ENCODE measurements around the gene PRDM10.
"Not testable (repeated sequence)": the region's sequence is repeated elsewhere in the genome, so short reads cannot be mapped to it uniquely, and the experiment has no call there.

The PRDM10 gene, protein sequence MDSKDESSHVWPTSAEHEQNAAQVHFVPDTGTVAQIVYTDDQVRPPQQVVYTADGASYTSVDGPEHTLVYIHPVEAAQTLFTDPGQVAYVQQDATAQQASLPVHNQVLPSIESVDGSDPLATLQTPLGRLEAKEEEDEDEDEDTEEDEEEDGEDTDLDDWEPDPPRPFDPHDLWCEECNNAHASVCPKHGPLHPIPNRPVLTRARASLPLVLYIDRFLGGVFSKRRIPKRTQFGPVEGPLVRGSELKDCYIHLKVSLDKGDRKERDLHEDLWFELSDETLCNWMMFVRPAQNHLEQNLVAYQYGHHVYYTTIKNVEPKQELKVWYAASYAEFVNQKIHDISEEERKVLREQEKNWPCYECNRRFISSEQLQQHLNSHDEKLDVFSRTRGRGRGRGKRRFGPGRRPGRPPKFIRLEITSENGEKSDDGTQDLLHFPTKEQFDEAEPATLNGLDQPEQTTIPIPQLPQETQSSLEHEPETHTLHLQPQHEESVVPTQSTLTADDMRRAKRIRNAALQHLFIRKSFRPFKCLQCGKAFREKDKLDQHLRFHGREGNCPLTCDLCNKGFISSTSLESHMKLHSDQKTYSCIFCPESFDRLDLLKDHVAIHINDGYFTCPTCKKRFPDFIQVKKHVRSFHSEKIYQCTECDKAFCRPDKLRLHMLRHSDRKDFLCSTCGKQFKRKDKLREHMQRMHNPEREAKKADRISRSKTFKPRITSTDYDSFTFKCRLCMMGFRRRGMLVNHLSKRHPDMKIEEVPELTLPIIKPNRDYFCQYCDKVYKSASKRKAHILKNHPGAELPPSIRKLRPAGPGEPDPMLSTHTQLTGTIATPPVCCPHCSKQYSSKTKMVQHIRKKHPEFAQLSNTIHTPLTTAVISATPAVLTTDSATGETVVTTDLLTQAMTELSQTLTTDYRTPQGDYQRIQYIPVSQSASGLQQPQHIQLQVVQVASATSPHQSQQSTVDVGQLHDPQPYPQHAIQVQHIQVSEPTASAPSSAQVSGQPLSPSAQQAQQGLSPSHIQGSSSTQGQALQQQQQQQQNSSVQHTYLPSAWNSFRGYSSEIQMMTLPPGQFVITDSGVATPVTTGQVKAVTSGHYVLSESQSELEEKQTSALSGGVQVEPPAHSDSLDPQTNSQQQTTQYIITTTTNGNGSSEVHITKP

DNA sequence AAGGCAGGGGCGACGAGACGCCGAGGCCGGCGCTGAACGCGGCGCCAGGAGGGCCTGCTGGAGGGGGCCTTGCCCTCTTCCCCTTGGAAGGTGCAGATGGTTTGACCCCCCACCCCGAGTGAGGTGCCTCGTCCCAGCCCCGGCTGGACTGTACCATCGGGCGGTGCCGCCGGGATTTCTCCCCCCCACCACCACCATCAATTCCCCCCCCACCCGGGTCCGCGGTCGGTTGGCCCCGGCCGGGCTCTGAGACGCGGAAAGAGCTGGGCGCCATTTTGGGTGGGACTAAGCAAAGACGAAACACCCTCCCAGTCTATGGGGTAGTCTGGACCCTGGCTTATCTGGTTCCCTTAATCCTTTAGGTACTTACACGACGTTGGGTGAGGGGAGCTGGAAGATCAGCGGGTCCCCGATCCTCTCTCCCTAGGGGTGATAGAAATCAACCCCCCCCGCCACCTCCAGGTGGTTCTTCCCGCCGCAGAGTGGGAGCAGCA is at the start of gene PRDM10:
TSS of gene PRDM10 (minus strand) at position 484 of the 494 bp plus-strand sequence. CDS start 41,871 bp downstream, outside the sequence.
- peak; percentile 98 for DNase-seq

DNA sequence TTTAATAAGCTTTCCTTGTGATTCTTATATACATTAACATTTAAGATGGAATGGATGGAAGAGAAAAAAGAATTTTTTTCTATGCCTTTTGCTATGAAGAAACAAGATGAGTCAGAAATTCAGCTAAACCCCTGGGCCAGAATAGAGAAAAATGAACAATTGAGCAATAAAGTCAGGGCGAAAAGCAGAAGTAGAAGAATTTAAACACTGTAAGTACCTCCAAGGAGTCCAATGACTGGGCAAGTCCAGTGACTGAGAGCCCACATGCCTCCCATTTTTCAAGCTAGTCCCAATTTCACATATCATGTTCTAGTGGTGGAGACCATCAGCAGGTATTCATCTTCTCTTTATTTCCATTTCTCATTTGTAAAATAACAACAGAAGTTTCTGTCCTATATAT is 48.4 kb upstream of the PRDM10 start:
- no peak for DNase-seq

DNA sequence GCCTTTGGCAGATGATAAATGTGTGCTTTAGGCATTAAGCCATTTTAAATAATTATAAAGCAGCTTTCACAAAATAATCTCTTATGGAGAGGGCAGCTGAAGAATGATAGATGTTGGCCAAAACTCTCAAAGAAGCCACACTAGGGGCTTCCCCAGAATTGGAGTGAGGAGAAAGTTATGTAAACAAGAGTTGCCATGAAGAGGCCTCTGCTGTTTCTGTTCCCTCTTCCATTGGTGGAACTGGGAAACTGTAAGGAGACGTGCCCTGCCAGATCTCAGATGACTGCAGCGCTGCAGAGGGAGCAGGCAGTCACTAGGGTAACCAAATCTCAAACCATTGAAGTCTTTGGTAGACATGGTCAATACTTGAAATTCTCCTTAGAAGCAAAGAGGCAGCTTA is 47.6 kb upstream of the PRDM10 start:
- DNase-seq = no peak

GRCh38 chr11:130049328-130049771 is 46.7 kb upstream of the PRDM10 start:
- DNase-seq = no peak

GRCh38 chr11:130047141-130047540 is 44.5 kb upstream of the PRDM10 start:
- DNase-seq = no peak

- DNase-seq = no peak
These were observed 40.9 kb upstream of the PRDM10 start for GRCh38 chr11:130043575-130043974.

- DNase-seq = no peak
These were observed 39.5 kb upstream of the PRDM10 start for GRCh38 chr11:130042093-130042591.

DNA sequence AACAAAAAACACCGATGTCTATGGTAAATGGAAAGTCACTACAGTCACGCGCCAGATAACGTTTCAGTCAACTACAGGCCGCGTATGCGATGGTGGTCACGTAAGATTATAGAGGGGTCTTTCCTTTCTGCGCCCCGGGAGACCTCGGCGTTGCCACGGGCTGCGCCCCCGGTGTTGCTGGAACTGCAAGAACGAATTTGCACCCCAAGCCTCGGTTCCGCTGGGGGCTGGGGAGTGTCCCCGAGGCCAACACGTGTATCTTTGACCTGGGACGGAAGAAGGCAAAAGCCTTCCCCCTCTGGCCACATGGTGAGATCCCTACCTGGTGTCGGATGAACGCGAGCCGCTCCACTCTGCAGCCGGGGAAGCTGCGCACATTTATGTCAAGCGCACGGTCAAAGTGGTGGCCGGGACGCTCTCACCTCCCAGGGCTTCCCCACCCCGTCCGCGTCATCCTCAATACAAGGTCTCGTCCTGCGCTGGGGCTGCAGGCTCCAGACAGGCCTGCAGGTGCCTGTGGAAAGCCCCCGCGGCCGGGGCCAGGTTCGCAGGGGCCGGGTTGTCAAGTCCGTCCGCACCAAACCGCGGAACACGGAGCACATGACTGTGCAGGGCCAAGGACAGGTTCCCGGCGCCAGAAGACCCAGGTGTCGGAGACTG is 37.8 kb upstream of the PRDM10 start:
- DNase-seq = no peak

DNA sequence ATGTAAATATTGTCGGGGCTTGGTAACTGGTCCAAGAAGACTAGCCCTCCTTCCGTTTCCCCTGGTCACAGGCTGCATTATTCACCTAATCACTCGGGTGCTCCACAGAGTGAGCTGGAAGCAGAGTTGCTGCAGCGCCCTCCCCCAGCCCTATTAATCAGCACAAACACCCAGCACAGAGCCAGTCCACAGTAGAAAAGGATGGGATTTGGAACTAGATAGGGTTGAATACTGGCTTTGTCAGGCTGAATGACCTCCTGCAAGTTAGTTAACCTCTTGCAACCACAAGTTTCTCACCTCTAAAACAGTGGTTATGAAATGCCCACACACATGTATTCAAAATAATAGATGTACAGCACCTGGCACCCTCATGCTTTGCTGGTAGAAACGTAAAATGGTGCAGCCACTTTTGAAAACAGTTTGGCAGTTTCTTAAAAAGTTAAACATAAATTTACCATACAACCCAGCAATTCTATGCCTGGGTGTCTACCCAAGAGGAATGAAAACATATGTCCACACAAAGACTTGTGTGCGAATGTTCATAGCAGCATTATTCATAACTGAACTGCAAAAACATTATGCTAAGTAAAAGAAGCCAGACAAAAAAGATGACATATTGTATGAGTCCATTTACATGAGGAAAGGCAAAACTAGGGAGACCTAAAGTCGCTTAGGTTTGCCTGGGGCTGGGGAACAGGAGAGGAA is 35.4 kb upstream of the PRDM10 start:
- no peak for DNase-seq

- DNase-seq = no peak
These were observed 34.4 kb upstream of the PRDM10 start for GRCh38 chr11:130037058-130037457.

- DNase-seq = no peak
These were observed 31.6 kb upstream of the PRDM10 start for GRCh38 chr11:130034236-130034635.

DNA sequence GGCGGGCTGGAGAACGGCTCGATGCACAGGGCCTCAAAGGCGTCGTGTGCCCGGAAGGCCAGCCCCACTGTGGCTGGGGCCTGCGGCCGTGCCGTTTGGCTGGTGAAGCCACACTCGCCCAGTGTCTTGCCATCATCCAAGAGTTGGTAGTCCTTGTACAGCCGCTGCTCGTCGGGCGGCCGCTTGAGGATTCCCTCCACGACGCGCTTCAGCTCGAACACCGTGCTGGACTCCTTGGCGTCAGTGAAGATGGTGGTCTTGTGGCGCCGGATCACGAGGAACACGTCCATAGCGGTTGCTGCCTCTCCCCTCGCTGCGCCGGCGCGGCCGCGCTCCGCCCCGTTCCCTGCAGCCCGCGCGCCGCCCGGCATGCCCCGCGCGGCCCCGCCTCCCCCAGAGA is 30.3 kb upstream of the PRDM10 start:
- no peak for DNase-seq

GRCh38 chr11:130031945-130032344 is 29.3 kb upstream of the PRDM10 start:
- DNase-seq = no peak

DNA sequence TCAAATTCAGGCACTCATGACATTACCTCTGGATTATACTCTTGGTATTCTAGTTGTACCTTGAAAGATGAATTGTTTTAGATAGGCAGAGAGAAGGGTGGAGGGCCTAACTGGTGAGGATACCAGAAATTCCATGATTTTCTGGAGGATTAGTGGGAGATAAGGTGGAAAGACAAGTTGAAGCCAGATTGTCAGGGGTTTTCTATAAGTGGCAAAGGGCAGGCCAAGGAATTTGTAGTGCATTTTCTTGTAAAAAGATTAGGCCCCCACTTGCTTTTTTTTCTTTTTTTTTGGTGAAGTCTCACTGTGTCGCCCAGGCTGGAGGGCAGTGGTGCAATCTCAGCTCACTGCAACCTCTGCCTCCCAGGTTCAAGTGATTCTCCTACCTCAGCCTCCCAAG is 28.4 kb upstream of the PRDM10 start:
- no peak for DNase-seq

DNA sequence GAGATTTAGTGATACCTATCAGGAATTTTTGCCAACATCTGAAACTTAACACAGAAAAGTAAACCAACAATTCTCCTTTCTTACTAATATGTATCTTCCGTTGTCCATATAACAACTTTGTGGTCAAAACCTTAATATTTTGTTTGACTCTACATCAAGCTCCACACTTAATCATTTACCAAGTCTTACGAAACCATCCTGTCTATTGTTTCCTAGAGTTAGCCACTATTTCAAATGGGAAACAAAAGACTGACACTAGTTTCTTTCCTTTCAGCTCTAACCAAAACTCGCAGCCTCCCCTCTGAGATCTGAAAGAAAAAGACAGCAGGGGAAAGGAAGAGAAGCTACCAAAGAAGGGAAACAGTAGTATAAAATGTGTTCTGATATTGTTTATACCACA is 26.5 kb upstream of the PRDM10 start:
- DNase-seq = no peak

- DNase-seq = no peak
These were observed 22.7 kb upstream of the PRDM10 start for GRCh38 chr11:130025371-130025770.

DNA sequence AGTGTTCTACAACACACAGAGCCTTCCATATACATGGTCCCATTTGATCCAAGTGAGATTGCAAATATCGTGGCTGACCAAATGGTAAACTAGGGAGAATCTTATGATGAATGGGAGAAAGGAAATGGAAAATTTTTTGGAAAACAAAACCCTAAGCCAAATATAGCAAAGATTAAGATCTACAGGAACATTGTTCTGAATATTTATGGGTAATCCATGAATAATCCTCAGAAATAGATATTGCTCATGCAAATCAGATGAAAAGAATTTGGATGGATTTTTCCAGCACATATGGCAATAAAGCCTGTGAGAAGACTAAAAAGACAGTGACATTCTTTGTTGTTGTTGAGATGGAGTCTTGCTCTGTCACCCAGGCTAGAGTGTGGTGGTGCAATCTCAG is 21.7 kb upstream of the PRDM10 start:
- no peak for DNase-seq

DNA sequence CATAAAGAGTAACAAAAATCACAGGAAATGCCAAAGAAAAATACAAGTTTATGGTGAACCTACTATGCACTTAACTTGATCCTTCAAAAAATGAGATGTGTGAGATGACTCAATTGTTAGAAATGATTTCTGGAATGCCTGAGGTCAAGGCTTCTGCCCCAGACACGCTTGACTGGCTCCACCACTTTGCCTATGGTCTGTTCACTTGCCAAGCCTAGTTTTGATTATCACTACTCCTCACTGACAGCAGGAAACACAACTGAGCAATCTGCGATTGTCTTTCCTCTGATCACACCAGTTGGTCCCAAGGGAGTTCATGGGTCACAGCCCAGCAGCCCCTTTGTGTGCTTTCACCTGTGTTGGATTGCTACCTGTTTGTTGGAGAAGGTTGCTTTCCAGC is 20.6 kb upstream of the PRDM10 start:
- no peak for DNase-seq

GRCh38 chr11:130022799-130023198 is 20.2 kb upstream of the PRDM10 start:
- no peak for DNase-seq

GRCh38 chr11:130021606-130022005 is 19.0 kb upstream of the PRDM10 start:
- not testable (repeated sequence) for DNase-seq

- no peak for DNase-seq
These were observed 17.7 kb upstream of the PRDM10 start for GRCh38 chr11:130020323-130020722.

DNA sequence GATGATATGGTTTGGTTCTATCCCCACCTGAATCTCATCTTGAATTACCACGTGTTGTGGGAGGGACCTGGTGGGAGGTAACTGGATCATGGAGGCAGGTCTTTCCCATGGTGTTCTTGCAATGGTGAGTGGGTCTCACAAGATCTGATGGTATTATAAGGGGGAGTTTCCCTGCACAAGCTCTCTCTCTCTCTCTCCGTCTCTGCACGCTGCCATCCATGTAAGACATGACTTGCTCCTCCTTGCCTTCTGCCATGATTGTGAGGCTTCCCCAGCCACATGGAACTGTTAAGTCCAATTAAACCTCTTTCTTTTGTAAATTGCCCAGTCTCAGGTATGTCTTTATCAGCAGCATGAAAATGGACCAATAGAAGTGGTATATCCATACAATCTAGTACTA is 13.2 kb upstream of the PRDM10 start:
- not testable (repeated sequence) for DNase-seq

All from NCI-H1105 (cell line).